T-cell (primary cell): ENCODE results near the gene NINL. TPM values are rescaled to one million over a fixed set of nuclear protein-coding genes. Genes with fewer than 3 reads are reported as not detected.
"Not testable (repeated sequence)": the region's sequence is repeated elsewhere in the genome, so short reads cannot be mapped to it uniquely, and the experiment has no call there.

Experiments
- ATAC-seq, 4 experiments: fragments of 200-7000 bp in 3 of 4; fragments of 150-1000 bp in 1 of 4; cut with Tn5 transposase; replicated peaks in 1 of 4; 1 replicate in 3 of 4; 2 replicates in 1 of 4; pipeline ENCODE4 v1.10.0; 2021; ENCODE audit warnings: moderate library complexity in 3 of 4, mild to moderate bottlenecking in 2 of 4, moderate number of reproducible peaks in 1 of 4
- CTCF ChIA-PET, 2 donors: fragments of 300-600 bp; sonication (Branson Sonifier 250); formaldehyde crosslinking; loops; one replicate each; lab custom pipeline; 2022; ENCODE audit warnings: antibody characterized with exemption in 2 of 2; lab: Charles Lee
- POLR2A ChIA-PET, 2 donors: fragments of 300-600 bp; sonication (Branson Sonifier 250); formaldehyde crosslinking; loops; one replicate each; lab custom pipeline; 2022; ENCODE audit warnings: antibody characterized with exemption in 2 of 2; lab: Charles Lee
- DNase-seq, 35 experiments: peaks; one replicate each; pipeline versions ENCODE4 v3.0.0 to v3.0.0-alpha.2; 2013 to 2023
- H3K27ac ChIP-seq: one replicate; pipeline ENCODE4 v1.5.1; 2013; ENCODE audit warnings: low read length
- H3K27me3 ChIP-seq, 2 experiments: replicated peaks in 1 of 2; 1 replicate in 1 of 2; 2 replicates in 1 of 2; pipeline versions ENCODE4 v1.6.1 to v1.7.0; 2013; ENCODE audit warnings: low read length in 1 of 2, mixed read lengths in 1 of 2; ENCODE audit not compliant: control insufficient read depth in 2 of 2, insufficient read depth in 2 of 2; ENCODE audit errors: extremely low read depth in 1 of 2
- H3K36me3 ChIP-seq, 2 donors: 1 replicate in 1 of 2; 2 replicates in 1 of 2; pipeline versions ENCODE4 v1.6.1 to v1.7.0; 2013; ENCODE audit warnings: low read length in 1 of 2; ENCODE audit not compliant: control insufficient read depth in 2 of 2, insufficient read depth in 1 of 2; ENCODE audit errors: extremely low read depth in 1 of 2
- H3K4me1 ChIP-seq, 2 experiments: 1 replicate in 1 of 2; 2 replicates in 1 of 2; pipeline versions ENCODE4 v1.6.1 to v1.7.0; 2013; ENCODE audit warnings: low read length in 2 of 2, mixed read lengths in 1 of 2; ENCODE audit not compliant: insufficient read depth in 2 of 2, control insufficient read depth in 1 of 2; ENCODE audit errors: extremely low read depth in 1 of 2
- H3K4me3 ChIP-seq, 2 donors: 1 replicate in 1 of 2; 2 replicates in 1 of 2; pipeline versions ENCODE4 v1.5.1 to v1.7.0; 2013; ENCODE audit warnings: mild to moderate bottlenecking in 2 of 2, low read length in 1 of 2, moderate library complexity in 1 of 2; ENCODE audit not compliant: control insufficient read depth in 1 of 2; ENCODE audit errors: extremely low read depth in 1 of 2
- H3K9me3 ChIP-seq: 2 replicates; pipeline ENCODE4 v1.7.0; 2013
- H3K27ac Mint-ChIP-seq, 2 donors: one replicate each; pipeline ENCODE4 v1.8.0; 2020 to 2021; ENCODE audit warnings: mild to moderate bottlenecking in 2 of 2, mixed read lengths in 2 of 2
- H3K27me3 Mint-ChIP-seq, 2 donors: one replicate each; pipeline ENCODE4 v1.8.0; 2021 to 2022; ENCODE audit warnings: mixed read lengths in 2 of 2
- H3K36me3 Mint-ChIP-seq: one replicate; pipeline ENCODE4 v1.8.0; 2021; ENCODE audit warnings: mixed read lengths
- H3K4me1 Mint-ChIP-seq, 3 donors: one replicate each; pipeline ENCODE4 v1.8.0; 2020 to 2022; ENCODE audit warnings: mixed read lengths in 3 of 3, mild to moderate bottlenecking in 1 of 3
- H3K4me3 Mint-ChIP-seq, 3 donors: one replicate each; pipeline ENCODE4 v1.8.0; 2020 to 2022; ENCODE audit warnings: mild to moderate bottlenecking in 3 of 3, mixed read lengths in 3 of 3, moderate library complexity in 3 of 3
- H3K9me3 Mint-ChIP-seq, 3 donors: one replicate each; pipeline ENCODE4 v1.8.0; 2020 to 2022; ENCODE audit warnings: mixed read lengths in 3 of 3
- WGBS: methylation state at CpG from one replicate; pipeline ENCODE4 v1.1.5; 2013; ENCODE audit warnings: missing lambda C conversion rate; ENCODE audit not compliant: insufficient coverage; 5-methylcytosine and 5-hydroxymethylcytosine counted together
- total RNA-seq, 35 experiments: library from RNA in 6 of 35; stranded (reverse) in 6 of 35; fragments of 120-200 nt in 1 of 35; gene quantifications; one replicate each; pipeline versions ENCODE4 v1.2.1 to v1.2.4 and lab custom pipeline; 2013 to 2026

NINL gene
- total RNA-seq, 5 donors from 2014 or later (not counting 1 experiment from before 2014, with no cell fraction given), result 1.3 to 4.8 (median 2.7) TPM

DNA sequence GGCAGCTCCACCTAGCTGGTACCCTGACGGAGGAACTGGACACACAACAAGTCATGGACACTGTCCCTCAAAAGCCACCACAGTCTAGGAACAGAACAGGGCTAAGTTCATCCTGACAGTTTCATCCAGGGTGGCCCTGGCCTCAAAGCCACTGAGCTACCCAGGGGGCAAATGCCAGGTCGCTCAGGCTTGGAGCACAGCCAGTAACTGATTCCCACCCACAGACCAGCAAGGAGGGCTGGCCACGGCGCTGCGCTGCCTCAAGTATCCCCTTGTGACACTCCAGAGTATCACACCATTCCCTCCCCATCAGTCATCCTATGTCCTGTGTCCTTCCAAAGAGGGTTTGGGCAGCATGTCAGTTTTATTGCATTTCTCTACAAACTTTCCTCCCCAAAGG, 105.7 kb downstream of the NINL start:
- ATAC-seq (no peak), DNase-seq (no peak)
- Histone ChIP-seq H3K9me3 (no peaks in the 10 kb centered on the region), H3K4me3 (no peak overlapping the region), H3K36me3 (no peaks in the 10 kb centered on the region), H3K27me3 (peaks cover 0 to 6% of the 10 kb centered on the region in 2 experiments), H3K27ac (no peak overlapping the region), H3K4me1 (peaks cover 2 to 5% of the 10 kb centered on the region in 2 experiments)
- peaks cover 11 to 19% (median 13%) of the 10 kb centered on the region in 3 donors for H3K4me1 Mint-ChIP-seq
- H3K4me3 Mint-ChIP-seq, result no peak overlapping the region
- H3K9me3 Mint-ChIP-seq, result no peaks in the 10 kb centered on the region
- ChIA-PET POLR2A (no interaction called here), CTCF (no interaction called here)
- H3K27ac Mint-ChIP-seq, result no peak overlapping the region
- H3K27me3 Mint-ChIP-seq, result no peaks in the 10 kb centered on the region
- peaks cover 4% of the 10 kb centered on the region for H3K36me3 Mint-ChIP-seq
- 90% methylated on average over 3 of the region's 5 CpGs for WGBS

DNA sequence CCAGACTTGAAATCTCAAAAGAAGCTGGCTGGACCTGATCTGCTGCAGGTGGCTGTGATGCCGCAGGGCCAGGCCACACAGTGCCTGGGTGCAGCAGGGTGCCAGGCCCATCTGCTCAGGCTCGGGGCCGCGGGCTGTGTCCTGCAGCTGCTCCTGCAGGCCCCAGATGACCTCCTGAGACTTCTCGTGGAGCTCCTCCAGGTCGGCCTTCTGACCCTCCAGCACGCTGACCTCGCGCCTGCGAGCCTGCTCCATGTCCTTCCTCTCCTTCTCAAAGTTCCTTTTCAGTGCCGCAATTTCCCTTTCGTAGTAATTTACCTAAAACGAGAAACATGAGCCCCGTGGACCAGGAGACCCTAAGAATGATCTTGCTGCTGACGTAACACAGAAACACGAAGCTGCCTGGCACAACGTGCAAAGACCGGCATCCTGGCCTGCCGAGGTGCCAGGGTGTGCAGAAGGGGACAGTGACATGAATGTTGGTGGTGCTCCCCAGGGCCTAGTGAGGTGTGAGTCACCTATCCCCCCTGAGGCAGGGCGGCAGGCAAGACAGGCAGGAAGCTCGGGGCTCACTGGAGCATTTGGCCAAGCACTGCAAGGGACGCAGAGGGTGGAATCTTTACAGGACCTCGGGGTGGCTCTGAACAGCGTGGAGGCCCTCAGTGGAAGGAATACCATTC, 106.3 kb downstream of the NINL start:
- H3K4me3 Mint-ChIP-seq, result no peak overlapping the region
- H3K36me3 ChIP-seq, result no peaks in the 10 kb centered on the region
- H3K27me3 Mint-ChIP-seq, result no peaks in the 10 kb centered on the region
- ChIA-PET POLR2A (no interaction called here), CTCF (no interaction called here)
- H3K4me3 ChIP-seq, result no peak overlapping the region
- H3K4me1 Mint-ChIP-seq, result peaks cover 5 to 13% (median 7%) of the 10 kb centered on the region in 3 donors
- H3K27ac ChIP-seq, result no peak overlapping the region
- no peaks in the 10 kb centered on the region for H3K9me3 Mint-ChIP-seq
- 89% methylated on average over 24 of the region's 24 CpGs for WGBS
- DNase-seq, result no peak
- H3K36me3 Mint-ChIP-seq, result peaks cover 4% of the 10 kb centered on the region
- no peak for ATAC-seq
- no peaks in the 10 kb centered on the region for H3K4me1 ChIP-seq
- H3K27ac Mint-ChIP-seq, result no peak overlapping the region
- no peaks in the 10 kb centered on the region for H3K9me3 ChIP-seq
- peaks cover 0 to 6% of the 10 kb centered on the region in 2 experiments for H3K27me3 ChIP-seq

DNA sequence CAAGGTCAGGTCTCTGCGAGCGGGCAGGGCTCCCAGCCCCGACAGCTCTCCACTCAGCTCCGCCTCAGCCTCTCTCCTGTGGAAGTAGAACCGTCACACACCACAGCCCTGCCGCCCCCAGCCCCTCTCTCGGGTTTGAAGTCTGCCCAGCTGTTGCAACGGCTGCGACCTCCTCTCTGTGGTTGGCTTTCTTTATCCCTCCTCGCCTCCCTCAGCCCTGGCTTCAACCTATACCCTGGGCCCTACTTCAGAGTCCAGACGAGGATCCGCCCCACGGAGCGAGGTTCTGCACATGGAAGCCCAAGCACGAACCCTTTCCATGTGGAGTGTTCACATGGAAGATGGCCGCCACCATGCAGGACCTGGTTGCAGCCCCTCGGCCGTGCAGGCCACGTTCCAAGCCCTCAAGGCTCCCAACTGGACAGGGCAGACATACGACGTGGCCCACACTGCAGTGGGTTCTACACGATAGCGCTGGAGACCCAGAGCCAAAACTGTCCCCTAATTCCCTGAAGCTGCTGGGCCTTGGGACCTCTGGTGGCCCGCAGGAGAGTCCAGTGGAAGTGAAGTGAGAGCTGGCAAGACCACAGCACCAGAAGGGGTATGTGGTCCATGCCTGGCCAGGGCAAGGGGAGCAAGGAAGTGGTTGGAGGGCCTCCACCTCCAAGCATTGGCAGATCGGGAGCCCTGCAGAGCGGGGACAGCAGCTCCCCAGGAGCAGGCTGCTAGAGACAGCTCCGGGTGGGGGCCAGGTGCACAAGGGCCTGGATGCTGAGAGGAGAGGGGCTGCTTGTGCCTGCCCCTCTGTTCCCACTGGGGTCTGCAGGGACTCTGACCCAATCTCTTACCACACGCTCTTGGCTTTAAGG, 108.1 kb downstream of the NINL start:
- Histone ChIP-seq H3K4me1 (no peaks in the 10 kb centered on the region), H3K36me3 (no peaks in the 10 kb centered on the region), H3K27ac (no peak overlapping the region), H3K4me3 (no peak overlapping the region), H3K9me3 (no peaks in the 10 kb centered on the region), H3K27me3 (peaks cover 0 to 6% of the 10 kb centered on the region in 2 experiments)
- H3K4me1 Mint-ChIP-seq, result no peaks in the 10 kb centered on the region
- DNase-seq, result no peak
- H3K27ac Mint-ChIP-seq, result no peak overlapping the region
- ChIA-PET POLR2A (no interaction called here), CTCF (interaction anchor here (0.6 kb wide), 2 partner anchors 31 to 205 kb away, joined by 3 to 4 read pairs; no protein-coding TSS in a partner anchor)
- peaks cover 4% of the 10 kb centered on the region for H3K36me3 Mint-ChIP-seq
- no peak overlapping the region for H3K4me3 Mint-ChIP-seq
- H3K9me3 Mint-ChIP-seq, result no peaks in the 10 kb centered on the region
- ATAC-seq, result no peak
- H3K27me3 Mint-ChIP-seq, result no peaks in the 10 kb centered on the region
- 67% methylated on average over 27 of the region's 28 CpGs for WGBS

DNA sequence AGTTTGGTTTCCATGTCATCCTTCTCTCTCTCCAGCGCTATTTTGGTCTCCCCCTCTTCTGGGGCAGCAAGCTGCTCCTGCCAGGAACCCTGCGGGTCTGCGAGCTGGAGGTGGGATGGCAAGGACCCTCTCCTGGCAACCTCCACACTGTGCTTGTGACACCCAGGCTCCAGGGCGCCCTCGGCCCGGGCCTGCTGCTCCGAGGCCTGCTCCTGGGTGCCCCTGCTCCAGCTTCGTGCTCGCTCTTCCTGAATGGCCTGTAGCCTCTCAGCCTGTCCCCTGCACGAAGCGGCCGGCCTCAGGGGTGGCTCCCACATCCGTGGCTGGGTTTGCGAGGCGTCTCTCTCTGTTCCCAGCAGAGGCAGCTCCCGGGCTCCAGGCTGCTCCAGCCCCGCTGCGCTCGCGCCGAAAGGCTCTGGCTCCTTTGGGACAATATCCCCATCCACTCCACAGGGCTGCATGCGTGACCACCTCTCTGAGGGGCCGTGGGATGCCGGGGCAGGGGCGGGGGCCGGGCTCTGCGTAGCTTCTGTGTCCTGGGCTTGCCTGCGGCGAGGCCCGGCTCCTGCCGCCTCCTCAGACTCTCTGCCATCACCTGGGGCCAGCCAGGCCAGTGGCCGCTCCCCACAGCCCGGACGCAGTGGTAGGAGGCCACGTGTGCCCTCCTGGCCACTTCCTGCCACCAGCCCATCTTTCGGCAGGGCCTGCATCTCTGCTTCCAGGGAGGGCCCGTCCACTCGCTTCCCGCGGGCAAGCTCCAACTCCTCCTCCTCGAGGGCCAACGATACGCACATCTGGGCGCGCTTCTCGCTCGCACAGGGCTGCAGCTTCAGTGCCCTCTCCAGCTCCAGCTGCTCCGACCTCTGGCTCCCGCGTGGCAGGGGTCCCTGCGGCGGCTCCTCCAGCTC, 109.0 kb downstream of the NINL start:
- Histone ChIP-seq H3K4me3 (no peak overlapping the region), H3K9me3 (no peaks in the 10 kb centered on the region), H3K27ac (no peak overlapping the region), H3K36me3 (no peaks in the 10 kb centered on the region), H3K4me1 (no peaks in the 10 kb centered on the region), H3K27me3 (peaks cover 0 to 2% of the 10 kb centered on the region in 2 experiments)
- no peaks in the 10 kb centered on the region for H3K9me3 Mint-ChIP-seq
- no peak for DNase-seq
- ChIA-PET POLR2A (no interaction called here), CTCF (no interaction called here)
- no peaks in the 10 kb centered on the region for H3K4me1 Mint-ChIP-seq
- 86% methylated on average over 46 of the region's 52 CpGs for WGBS
- H3K27ac Mint-ChIP-seq, result no peak overlapping the region
- H3K27me3 Mint-ChIP-seq, result no peaks in the 10 kb centered on the region
- H3K36me3 Mint-ChIP-seq, result peaks cover 4% of the 10 kb centered on the region
- H3K4me3 Mint-ChIP-seq, result no peak overlapping the region
- ATAC-seq, result no peak

DNA sequence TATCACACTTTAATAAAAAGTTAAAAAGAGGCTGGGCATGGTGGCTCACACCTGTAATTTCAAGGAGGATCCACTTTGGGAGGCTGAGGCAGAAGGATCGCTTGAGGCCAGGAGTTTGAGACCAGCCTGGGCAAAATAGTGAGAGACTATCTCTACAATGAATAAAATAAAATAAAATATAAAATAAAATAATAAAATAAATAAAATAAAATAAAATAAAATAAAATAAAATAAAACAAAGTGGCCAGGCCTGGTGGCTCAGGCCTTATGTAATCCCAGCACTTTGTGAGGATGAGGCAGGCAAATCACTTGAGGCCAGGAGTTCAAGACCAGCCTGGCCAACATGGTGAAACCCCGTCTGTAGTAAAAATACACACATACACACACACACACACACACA, 112.0 kb downstream of the NINL start:
- H3K4me1 Mint-ChIP-seq, CTCF ChIA-PET, POLR2A ChIA-PET, H3K4me3 Mint-ChIP-seq, H3K9me3 ChIP-seq, H3K27me3 ChIP-seq, H3K36me3 Mint-ChIP-seq, H3K4me3 ChIP-seq, H3K27me3 Mint-ChIP-seq, H3K27ac Mint-ChIP-seq, ATAC-seq, H3K9me3 Mint-ChIP-seq, H3K4me1 ChIP-seq, DNase-seq, H3K27ac ChIP-seq, H3K36me3 ChIP-seq: not testable (repeated sequence)
- WGBS, result no CpG with 5 or more reads among the region's 2 CpGs

DNA sequence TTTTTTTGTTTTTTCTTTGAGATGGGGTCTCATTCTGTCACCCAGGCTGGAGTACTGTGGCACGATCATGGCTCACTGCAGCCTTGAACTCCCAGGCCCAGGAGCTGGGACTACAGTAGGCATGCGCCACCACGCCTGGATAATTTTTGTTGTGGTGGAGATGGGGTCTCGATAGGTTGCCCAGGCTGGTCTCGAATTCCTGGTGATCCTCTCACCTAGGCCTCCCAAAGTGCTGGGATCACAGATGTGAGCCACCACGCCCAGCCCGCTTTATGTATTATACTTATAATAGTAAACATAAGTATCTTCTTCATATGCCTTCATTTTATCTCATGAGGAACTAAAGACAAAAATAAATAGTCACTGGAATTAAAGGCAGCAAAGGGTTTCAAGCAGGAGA, 114.3 kb downstream of the NINL start:
- H3K4me1 Mint-ChIP-seq, result peaks cover 4 to 7% (median 6%) of the 10 kb centered on the region in 3 donors

More for the DNA sequence above, 114.3 kb downstream of the NINL start:
- H3K27ac Mint-ChIP-seq, result no peak overlapping the region
- ATAC-seq, result no peak
- H3K36me3 Mint-ChIP-seq, result no peaks in the 10 kb centered on the region
- H3K4me3 Mint-ChIP-seq, result no peak overlapping the region
- no peaks in the 10 kb centered on the region for H3K9me3 ChIP-seq
- H3K27me3 ChIP-seq, result peaks cover 0 to 5% of the 10 kb centered on the region in 2 experiments
- H3K9me3 Mint-ChIP-seq, result no peaks in the 10 kb centered on the region
- H3K4me1 ChIP-seq, result peaks cover 0 to 4% of the 10 kb centered on the region in 2 experiments
- no CpG with 5 or more reads among the region's 7 CpGs for WGBS
- H3K4me3 ChIP-seq, result no peak overlapping the region
- ChIA-PET CTCF (interaction anchor here in 1 of 2 donors (0.6 kb wide), 1 partner anchor 63 kb away, joined by 3 read pairs; no protein-coding TSS in a partner anchor), POLR2A (no interaction called here)
- H3K36me3 ChIP-seq, result no peaks in the 10 kb centered on the region
- H3K27ac ChIP-seq, result no peak overlapping the region
- no peaks in the 10 kb centered on the region for H3K27me3 Mint-ChIP-seq
- no peak for DNase-seq
